Measurements from ENCODE around the gene IPO13. TPM values are rescaled to one million over a fixed set of nuclear protein-coding genes. Genes with fewer than 3 reads are reported as not detected.

The IPO13 gene, protein sequence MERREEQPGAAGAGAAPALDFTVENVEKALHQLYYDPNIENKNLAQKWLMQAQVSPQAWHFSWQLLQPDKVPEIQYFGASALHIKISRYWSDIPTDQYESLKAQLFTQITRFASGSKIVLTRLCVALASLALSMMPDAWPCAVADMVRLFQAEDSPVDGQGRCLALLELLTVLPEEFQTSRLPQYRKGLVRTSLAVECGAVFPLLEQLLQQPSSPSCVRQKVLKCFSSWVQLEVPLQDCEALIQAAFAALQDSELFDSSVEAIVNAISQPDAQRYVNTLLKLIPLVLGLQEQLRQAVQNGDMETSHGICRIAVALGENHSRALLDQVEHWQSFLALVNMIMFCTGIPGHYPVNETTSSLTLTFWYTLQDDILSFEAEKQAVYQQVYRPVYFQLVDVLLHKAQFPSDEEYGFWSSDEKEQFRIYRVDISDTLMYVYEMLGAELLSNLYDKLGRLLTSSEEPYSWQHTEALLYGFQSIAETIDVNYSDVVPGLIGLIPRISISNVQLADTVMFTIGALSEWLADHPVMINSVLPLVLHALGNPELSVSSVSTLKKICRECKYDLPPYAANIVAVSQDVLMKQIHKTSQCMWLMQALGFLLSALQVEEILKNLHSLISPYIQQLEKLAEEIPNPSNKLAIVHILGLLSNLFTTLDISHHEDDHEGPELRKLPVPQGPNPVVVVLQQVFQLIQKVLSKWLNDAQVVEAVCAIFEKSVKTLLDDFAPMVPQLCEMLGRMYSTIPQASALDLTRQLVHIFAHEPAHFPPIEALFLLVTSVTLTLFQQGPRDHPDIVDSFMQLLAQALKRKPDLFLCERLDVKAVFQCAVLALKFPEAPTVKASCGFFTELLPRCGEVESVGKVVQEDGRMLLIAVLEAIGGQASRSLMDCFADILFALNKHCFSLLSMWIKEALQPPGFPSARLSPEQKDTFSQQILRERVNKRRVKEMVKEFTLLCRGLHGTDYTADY
- total RNA-seq (1 to 10 TPM; 6.3 to 7.4 TPM), total RNA-seq (11.4 to 51.5 (median 29.8) reads per million in 172 experiments)
- 12.4 TPM for polyA plus RNA-seq (2013, experiment 1 of 2)
- 15.5 TPM for polyA plus RNA-seq (2013, experiment 2 of 2)

DNA sequence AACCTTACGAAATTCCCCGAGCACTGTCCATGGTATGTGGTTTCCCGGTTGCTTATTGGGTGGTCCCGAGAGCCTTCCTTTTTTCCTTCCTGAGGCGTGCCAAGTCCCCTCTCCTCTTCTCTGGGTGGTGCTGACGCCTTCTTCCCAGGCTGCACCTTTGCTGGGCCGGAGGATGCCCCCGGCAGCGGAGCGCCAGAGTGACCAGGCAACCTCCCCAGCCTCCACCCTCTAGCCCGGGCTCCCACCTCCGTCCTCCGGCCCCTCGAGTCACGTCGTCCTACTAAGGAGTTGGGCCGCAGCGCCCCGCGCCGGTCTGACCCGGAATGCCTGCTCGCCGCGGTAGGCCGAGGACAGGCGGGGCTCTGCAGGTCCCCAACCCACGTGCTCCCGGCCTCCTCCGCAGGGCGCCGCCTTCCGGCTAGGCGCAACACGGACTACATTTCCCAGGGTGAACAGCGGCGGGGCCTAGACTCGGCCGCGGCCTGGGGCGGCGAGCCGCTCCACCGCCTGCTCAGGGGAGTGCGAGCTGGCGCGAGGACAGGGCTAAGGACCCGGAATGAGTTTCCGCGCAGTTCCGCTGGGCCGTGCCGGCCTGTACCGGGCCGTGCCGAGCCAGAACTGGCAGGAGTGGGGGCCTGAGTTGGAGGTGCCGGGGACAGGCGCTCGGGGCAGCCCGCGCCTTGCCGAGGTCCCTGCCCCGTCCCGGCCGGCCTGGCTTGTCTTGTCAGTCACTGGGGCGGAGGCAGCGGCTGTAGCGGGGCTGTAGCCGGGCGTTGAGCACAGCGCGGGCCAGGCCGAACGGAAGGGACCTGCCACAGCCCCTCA, at the start of gene IPO13:
TSS of gene IPO13 (plus strand) at position 715 of the 825 bp plus-strand sequence. CDS start 651 bp downstream, outside the sequence.
- intact Hi-C loops (cut with DNase I, micrococcal nuclease), result loop anchor here (1.0 to 10.0 kb wide), 12 partner anchors 23 to 1132 kb away; partner anchors contain the start of genes ATP6V0B (in 2 of the 2), ST3GAL3 (in 2 of the 2), CCDC24 (in 1 of the 2) and DMAP1 (in 1 of the 2)
- POLR2A ChIA-PET, result interaction anchor here (0.9 to 1.7 kb wide), 7 partner anchors 23 to 296 kb away, joined by 3 to 7 read pairs (median 6); partner anchors contain the start of genes ATP6V0B, DPH2, KDM4A and ST3GAL3
- peak; percentile 91 to 97 (median 94) for DNase-seq

DNA sequence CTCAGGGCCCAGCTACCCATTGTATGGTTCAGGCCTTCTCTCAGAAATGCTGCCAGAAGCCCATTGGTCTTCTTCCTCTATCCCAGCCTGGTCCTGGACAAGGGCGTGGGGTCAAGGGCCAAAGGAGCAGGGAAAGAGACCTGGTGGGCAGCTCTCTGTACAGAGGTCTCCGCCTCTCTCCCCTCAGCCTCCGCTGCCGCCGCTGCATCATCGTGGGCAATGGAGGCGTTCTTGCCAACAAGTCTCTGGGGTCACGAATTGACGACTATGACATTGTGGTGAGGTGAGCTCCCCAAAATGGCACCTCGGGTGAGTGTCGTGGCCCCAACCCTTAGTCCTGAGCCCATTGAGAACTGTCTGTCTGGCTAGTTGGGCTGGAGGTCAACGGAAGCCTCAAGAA, 47.8 kb upstream of the IPO13 start:
- no peak for DNase-seq
- Histone ChIP-seq H3K4me1 (ENCODE audit: insufficient read depth, low read length) (no peaks in the 10 kb centered on the region), H3K4me3 (ENCODE audit: low read length) (no peak overlapping the region), H3K36me3 (ENCODE audit: insufficient read depth, low read length) (peaks cover 30% of the 10 kb centered on the region), H3K9me3 (ENCODE audit: control insufficient read depth in 1 of 2, insufficient read depth in 1 of 2, low read length in 2 of 2) (no peaks in the 10 kb centered on the region), H3K27ac (ENCODE audit: low read depth in 1 of 2, low read length in 2 of 2) (no peak overlapping the region), H3K27me3 (ENCODE audit: control insufficient read depth in 1 of 2, insufficient read depth in 2 of 2, low read length in 2 of 2) (no peaks in the 10 kb centered on the region)
- peaks cover 60% of the 10 kb centered on the region for H3K36me3 Mint-ChIP-seq (ENCODE audit: low read depth)
- ChIA-PET CTCF (no interaction called here), POLR2A (no interaction called here)
- intact Hi-C loops (cut with DNase I, micrococcal nuclease), result no loop called here
- no peaks in the 10 kb centered on the region for H3K27me3 Mint-ChIP-seq
- ATAC-seq (ENCODE audit: poor library complexity), result no peak
- TF ChIP-seq, protein P1, sequence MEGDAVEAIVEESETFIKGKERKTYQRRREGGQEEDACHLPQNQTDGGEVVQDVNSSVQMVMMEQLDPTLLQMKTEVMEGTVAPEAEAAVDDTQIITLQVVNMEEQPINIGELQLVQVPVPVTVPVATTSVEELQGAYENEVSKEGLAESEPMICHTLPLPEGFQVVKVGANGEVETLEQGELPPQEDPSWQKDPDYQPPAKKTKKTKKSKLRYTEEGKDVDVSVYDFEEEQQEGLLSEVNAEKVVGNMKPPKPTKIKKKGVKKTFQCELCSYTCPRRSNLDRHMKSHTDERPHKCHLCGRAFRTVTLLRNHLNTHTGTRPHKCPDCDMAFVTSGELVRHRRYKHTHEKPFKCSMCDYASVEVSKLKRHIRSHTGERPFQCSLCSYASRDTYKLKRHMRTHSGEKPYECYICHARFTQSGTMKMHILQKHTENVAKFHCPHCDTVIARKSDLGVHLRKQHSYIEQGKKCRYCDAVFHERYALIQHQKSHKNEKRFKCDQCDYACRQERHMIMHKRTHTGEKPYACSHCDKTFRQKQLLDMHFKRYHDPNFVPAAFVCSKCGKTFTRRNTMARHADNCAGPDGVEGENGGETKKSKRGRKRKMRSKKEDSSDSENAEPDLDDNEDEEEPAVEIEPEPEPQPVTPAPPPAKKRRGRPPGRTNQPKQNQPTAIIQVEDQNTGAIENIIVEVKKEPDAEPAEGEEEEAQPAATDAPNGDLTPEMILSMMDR (IDR thresholded peaks at IDR 0.05), result no peak
- no peak overlapping the region for H3K27ac Mint-ChIP-seq
- H3K9me3 Mint-ChIP-seq, result no peaks in the 10 kb centered on the region
- no peaks in the 10 kb centered on the region for H3K4me1 Mint-ChIP-seq (ENCODE audit: low read depth)
- no peak overlapping the region for H3K4me3 Mint-ChIP-seq

More for the DNA sequence above, at the start of gene IPO13:
- CTCF ChIA-PET, result interaction anchor here (0.9 to 2.2 kb wide), 4 partner anchors 12 to 29 kb away, joined by 4 to 24 read pairs (median 6); partner anchors contain the start of genes ARTN, ATP6V0B and DPH2
- TF ChIP-seq, protein P1 (IDR thresholded peaks at IDR 0.05), result peak; percentile 65
- H3K4me1 Mint-ChIP-seq (ENCODE audit: low read depth), result peaks cover 63% of the 10 kb centered on the region
- peak within 1 kb of the TSS; percentile 91 for H3K4me3 Mint-ChIP-seq
- H3K27me3 Mint-ChIP-seq, result no peaks in the 10 kb centered on the region
- Histone ChIP-seq H3K9me3 (ENCODE audit: control insufficient read depth in 1 of 2, insufficient read depth in 1 of 2, low read length in 2 of 2) (no peaks in the 10 kb centered on the region), H3K4me1 (ENCODE audit: insufficient read depth, low read length) (peaks cover 36% of the 10 kb centered on the region), H3K4me3 (ENCODE audit: low read length) (peak within 1 kb of the TSS; percentile 94), H3K27me3 (ENCODE audit: control insufficient read depth in 1 of 2, insufficient read depth in 2 of 2, low read length in 2 of 2) (no peaks in the 10 kb centered on the region), H3K36me3 (ENCODE audit: insufficient read depth, low read length) (peaks cover 9% of the 10 kb centered on the region), H3K27ac (ENCODE audit: low read depth in 1 of 2, low read length in 2 of 2) (peak within 1 kb of the TSS; percentile 93 to 94)
- H3K9me3 Mint-ChIP-seq, result no peaks in the 10 kb centered on the region
- H3K27ac Mint-ChIP-seq, result peak within 1 kb of the TSS; percentile 91
- ATAC-seq (ENCODE audit: poor library complexity), result peak; percentile 96
- H3K36me3 Mint-ChIP-seq (ENCODE audit: low read depth), result peaks cover 15% of the 10 kb centered on the region

All from CD4-positive, alpha-beta T cell (primary cell).